ENCODE data around the gene MAP4K1.
A peak's percentile ranks its signal among the peaks of the same experiment; 100 is the strongest.

Gene MAP4K1

DNA sequence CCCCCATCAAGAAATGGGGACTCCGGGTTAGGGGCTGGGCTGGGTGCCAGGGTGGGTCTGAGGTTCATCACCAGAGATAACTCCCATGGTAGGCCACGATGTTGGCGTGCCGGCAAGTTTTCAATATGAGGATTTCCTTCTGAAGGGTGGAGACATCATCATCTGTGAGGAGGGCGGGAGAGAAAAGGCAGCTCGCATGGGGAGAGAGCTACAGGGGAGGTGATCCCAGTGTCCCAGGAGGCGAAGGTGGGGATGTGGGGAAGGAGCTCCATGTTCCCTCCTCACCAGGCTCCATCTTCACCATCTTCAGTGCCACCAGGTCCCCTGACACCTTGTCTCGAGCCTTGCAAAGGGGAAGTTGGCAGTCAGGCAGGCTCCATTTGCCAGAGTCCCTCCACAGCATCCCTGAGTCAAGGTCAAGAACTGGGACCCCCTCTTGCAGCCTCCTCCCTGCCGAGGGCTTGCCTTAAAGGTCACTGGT, 430 bp downstream of the MAP4K1 start:
- H2AK5ac ChIP-seq (ENCODE audit: low read length, severe bottlenecking): no peak overlapping the region
- WGBS: 95% methylated on average over 7 of the region's 9 CpGs
- no peak overlapping the region for H4K8ac ChIP-seq (ENCODE audit: low read length)
- H3K4me2 ChIP-seq (ENCODE audit: low read length, poor library complexity, severe bottlenecking): no peak overlapping the region
- H3K9me3 ChIP-seq (ENCODE audit: control insufficient read depth, low read length): no peaks in the 10 kb centered on the region
- no peak overlapping the region for H4K91ac ChIP-seq (ENCODE audit: low read length)
- no peak overlapping the region for H2BK5ac ChIP-seq (ENCODE audit: low read depth, low read length, poor library complexity, severe bottlenecking)
- no peak overlapping the region for H3K23ac ChIP-seq (ENCODE audit: low read length in 2 of 2)
- H2BK15ac ChIP-seq (ENCODE audit: low read depth, poor library complexity, severe bottlenecking): no peak overlapping the region
- DNase-seq: no peak
- H3K18ac ChIP-seq (ENCODE audit: low read depth in 1 of 2, low read length in 2 of 2): peak overlapping the region in 1 of 2 experiments; percentile 46
- peaks cover 19 to 22% of the 10 kb centered on the region in 2 experiments for H3K36me3 ChIP-seq (ENCODE audit: control insufficient read depth in 1 of 2, insufficient read depth in 2 of 2, low read depth in 1 of 2, low read length in 2 of 2)
- no peaks in the 10 kb centered on the region for H3K27me3 ChIP-seq (ENCODE audit: control insufficient read depth in 1 of 2, insufficient read depth in 1 of 2, low read length in 2 of 2)
- H2BK120ac ChIP-seq (ENCODE audit: low read depth, low read length): no peak overlapping the region
- no peak overlapping the region for H3K27ac ChIP-seq (ENCODE audit: low read length, poor library complexity, severe bottlenecking)
- H3K4me3 ChIP-seq (ENCODE audit: insufficient read depth in 1 of 2, low read depth in 1 of 2, low read length in 2 of 2): no peak overlapping the region
- H2AFZ ChIP-seq (ENCODE audit: low read depth, low read length): peak overlapping the region; percentile 44
- H2BK12ac ChIP-seq (ENCODE audit: low read length in 2 of 2): no peak overlapping the region
- no peak overlapping the region for H3K14ac ChIP-seq (ENCODE audit: low read length in 2 of 2)
- peaks cover 17% of the 10 kb centered on the region for H3K4me1 ChIP-seq (ENCODE audit: control insufficient read depth, insufficient read depth, low read depth, low read length)
- H3K4ac ChIP-seq (ENCODE audit: low read depth in 1 of 2, low read length in 2 of 2): no peak overlapping the region
- H3K9ac ChIP-seq (ENCODE audit: low read length): no peak overlapping the region
- H3K79me1 ChIP-seq (replicated peaks; ENCODE audit: low read length, poor library complexity, severe bottlenecking): peaks cover 15% of the 10 kb centered on the region

DNA sequence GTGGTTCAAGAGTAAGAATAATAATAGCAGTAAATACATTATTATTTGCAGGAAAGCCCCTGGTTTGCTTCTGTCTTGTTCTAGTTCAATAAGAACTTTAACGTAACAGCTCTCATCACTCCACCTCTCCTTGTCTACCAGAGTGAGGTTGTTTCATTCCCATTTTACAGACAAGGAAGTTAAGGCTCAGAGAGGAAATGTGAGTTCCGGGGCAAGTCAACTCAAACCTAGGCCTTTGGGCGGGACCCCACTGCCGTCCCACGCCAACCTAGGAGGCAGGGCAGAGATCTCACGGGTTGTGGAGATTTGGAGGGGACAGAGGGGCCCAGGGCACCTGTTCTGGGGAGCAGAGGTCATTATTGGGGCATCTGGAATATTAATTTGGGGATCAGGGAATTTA, 1.5 kb downstream of the MAP4K1 start:
- no peak overlapping the region for H3K27ac ChIP-seq (ENCODE audit: low read length, poor library complexity, severe bottlenecking)
- WGBS: 93% methylated on average over 6 of the region's 6 CpGs
- no peak overlapping the region for H2AFZ ChIP-seq (ENCODE audit: low read depth, low read length)
- peaks cover 11% of the 10 kb centered on the region for H3K79me1 ChIP-seq (replicated peaks; ENCODE audit: low read length, poor library complexity, severe bottlenecking)
- H3K4me3 ChIP-seq (ENCODE audit: insufficient read depth in 1 of 2, low read depth in 1 of 2, low read length in 2 of 2): no peak overlapping the region
- H2BK12ac ChIP-seq (ENCODE audit: low read length in 2 of 2): no peak overlapping the region
- H3K23ac ChIP-seq (ENCODE audit: low read length in 2 of 2): no peak overlapping the region
- no peak overlapping the region for H3K4me2 ChIP-seq (ENCODE audit: low read length, poor library complexity, severe bottlenecking)
- no peak overlapping the region for H3K14ac ChIP-seq (ENCODE audit: low read length in 2 of 2)
- no peak overlapping the region for H4K91ac ChIP-seq (ENCODE audit: low read length)
- no peak overlapping the region for H2BK15ac ChIP-seq (ENCODE audit: low read depth, poor library complexity, severe bottlenecking)
- peaks cover 11 to 12% of the 10 kb centered on the region in 2 experiments for H3K36me3 ChIP-seq (ENCODE audit: control insufficient read depth in 1 of 2, insufficient read depth in 2 of 2, low read depth in 1 of 2, low read length in 2 of 2)
- no peak overlapping the region for H3K9ac ChIP-seq (ENCODE audit: low read length)
- H3K4ac ChIP-seq (ENCODE audit: low read depth in 1 of 2, low read length in 2 of 2): no peak overlapping the region
- no peak for DNase-seq
- H3K9me3 ChIP-seq (ENCODE audit: control insufficient read depth, low read length): no peaks in the 10 kb centered on the region
- no peak overlapping the region for H2BK5ac ChIP-seq (ENCODE audit: low read depth, low read length, poor library complexity, severe bottlenecking)
- no peak overlapping the region for H2AK5ac ChIP-seq (ENCODE audit: low read length, severe bottlenecking)
- H3K4me1 ChIP-seq (ENCODE audit: control insufficient read depth, insufficient read depth, low read depth, low read length): peaks cover 17% of the 10 kb centered on the region
- H3K18ac ChIP-seq (ENCODE audit: low read depth in 1 of 2, low read length in 2 of 2): no peak overlapping the region
- H4K8ac ChIP-seq (ENCODE audit: low read length): no peak overlapping the region
- no peak overlapping the region for H2BK120ac ChIP-seq (ENCODE audit: low read depth, low read length)
- H3K27me3 ChIP-seq (ENCODE audit: control insufficient read depth in 1 of 2, insufficient read depth in 1 of 2, low read length in 2 of 2): no peaks in the 10 kb centered on the region

DNA sequence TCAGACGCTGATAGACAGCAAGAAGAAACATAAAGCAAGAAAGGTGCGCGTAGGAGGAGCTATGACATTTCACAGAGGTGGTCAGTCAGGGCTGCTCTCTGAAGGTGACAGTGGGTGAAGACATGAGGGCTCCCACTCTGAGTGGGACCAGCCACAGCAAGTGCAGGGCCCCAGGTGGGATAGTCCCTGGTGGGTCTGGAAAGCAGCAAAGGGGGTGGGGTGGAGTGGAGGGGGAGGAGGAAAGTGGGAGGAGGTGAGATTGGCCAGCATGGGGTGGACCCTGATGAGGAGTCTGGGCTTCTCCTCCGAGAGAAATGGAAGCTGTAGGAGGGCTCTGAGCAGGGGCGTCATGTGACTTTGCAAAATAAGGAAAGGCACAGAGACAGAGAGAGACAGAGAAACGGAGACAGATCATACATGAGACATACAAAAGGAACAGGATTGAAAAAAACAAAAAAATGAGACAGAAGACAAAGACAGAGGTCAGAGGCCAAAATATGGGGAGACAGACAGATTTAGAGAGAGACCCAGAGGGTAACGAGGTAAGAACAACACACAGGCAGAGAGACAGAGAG, 2.7 kb downstream of the MAP4K1 start:
- no peak overlapping the region for H3K18ac ChIP-seq (ENCODE audit: low read depth in 1 of 2, low read length in 2 of 2)

DNA sequence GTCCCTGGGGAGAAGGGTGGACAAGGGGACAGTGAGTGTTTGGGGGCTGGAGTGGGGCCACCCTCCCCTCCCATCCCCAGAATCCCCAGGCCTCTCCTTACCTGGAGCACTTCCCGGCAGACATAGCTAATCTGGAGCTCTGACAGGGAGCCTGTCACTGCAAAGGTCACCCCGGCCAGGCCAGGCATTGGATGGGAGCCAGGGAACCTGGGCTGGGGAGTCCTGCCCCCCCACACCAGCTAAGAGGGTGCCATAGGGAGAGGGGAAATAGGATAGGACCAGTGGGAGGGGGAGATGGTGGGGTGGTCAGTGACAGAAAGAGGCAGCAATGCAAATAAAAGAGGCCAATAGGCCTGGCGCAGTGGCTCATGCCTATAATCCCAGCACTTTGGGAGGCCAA, 3.5 kb downstream of the MAP4K1 start:
- no peak overlapping the region for H3K18ac ChIP-seq (ENCODE audit: low read depth in 1 of 2, low read length in 2 of 2)
- no peak overlapping the region for H4K8ac ChIP-seq (ENCODE audit: low read length)
- no peaks in the 10 kb centered on the region for H3K27me3 ChIP-seq (ENCODE audit: control insufficient read depth in 1 of 2, insufficient read depth in 1 of 2, low read length in 2 of 2)
- no peak overlapping the region for H3K4me2 ChIP-seq (ENCODE audit: low read length, poor library complexity, severe bottlenecking)
- no peak overlapping the region for H2AK5ac ChIP-seq (ENCODE audit: low read length, severe bottlenecking)
- no peak overlapping the region for H3K27ac ChIP-seq (ENCODE audit: low read length, poor library complexity, severe bottlenecking)
- no peak overlapping the region for H3K4ac ChIP-seq (ENCODE audit: low read depth in 1 of 2, low read length in 2 of 2)
- H3K9me3 ChIP-seq (ENCODE audit: control insufficient read depth, low read length): no peaks in the 10 kb centered on the region
- H2BK5ac ChIP-seq (ENCODE audit: low read depth, low read length, poor library complexity, severe bottlenecking): no peak overlapping the region
- peaks cover 7% of the 10 kb centered on the region for H3K4me1 ChIP-seq (ENCODE audit: control insufficient read depth, insufficient read depth, low read depth, low read length)
- H4K91ac ChIP-seq (ENCODE audit: low read length): no peak overlapping the region
- no peak overlapping the region for H2BK120ac ChIP-seq (ENCODE audit: low read depth, low read length)
- H3K36me3 ChIP-seq (ENCODE audit: control insufficient read depth in 1 of 2, insufficient read depth in 2 of 2, low read depth in 1 of 2, low read length in 2 of 2): no peaks in the 10 kb centered on the region
- no peak overlapping the region for H3K14ac ChIP-seq (ENCODE audit: low read length in 2 of 2)
- DNase-seq: no peak
- H3K23ac ChIP-seq (ENCODE audit: low read length in 2 of 2): no peak overlapping the region
- H3K79me1 ChIP-seq (replicated peaks; ENCODE audit: low read length, poor library complexity, severe bottlenecking): peaks cover 2% of the 10 kb centered on the region
- H3K9ac ChIP-seq (ENCODE audit: low read length): no peak overlapping the region
- no peak overlapping the region for H2BK12ac ChIP-seq (ENCODE audit: low read length in 2 of 2)
- H2AFZ ChIP-seq (ENCODE audit: low read depth, low read length): no peak overlapping the region
- no peak overlapping the region for H3K4me3 ChIP-seq (ENCODE audit: insufficient read depth in 1 of 2, low read depth in 1 of 2, low read length in 2 of 2)
- WGBS: 67% methylated on average over 2 of the region's 3 CpGs
- H2BK15ac ChIP-seq (ENCODE audit: low read depth, poor library complexity, severe bottlenecking): no peak overlapping the region

More for the DNA sequence above, 2.7 kb downstream of the MAP4K1 start:
- H3K4me3 ChIP-seq (ENCODE audit: insufficient read depth in 1 of 2, low read depth in 1 of 2, low read length in 2 of 2): no peak overlapping the region
- H2BK120ac ChIP-seq (ENCODE audit: low read depth, low read length): no peak overlapping the region
- no peak overlapping the region for H3K14ac ChIP-seq (ENCODE audit: low read length in 2 of 2)
- H2AK5ac ChIP-seq (ENCODE audit: low read length, severe bottlenecking): no peak overlapping the region
- H2BK15ac ChIP-seq (ENCODE audit: low read depth, poor library complexity, severe bottlenecking): no peak overlapping the region
- no peak overlapping the region for H2AFZ ChIP-seq (ENCODE audit: low read depth, low read length)
- H3K9ac ChIP-seq (ENCODE audit: low read length): no peak overlapping the region
- H3K4ac ChIP-seq (ENCODE audit: low read depth in 1 of 2, low read length in 2 of 2): no peak overlapping the region
- no peak overlapping the region for H4K91ac ChIP-seq (ENCODE audit: low read length)
- peaks cover 4% of the 10 kb centered on the region for H3K79me1 ChIP-seq (replicated peaks; ENCODE audit: low read length, poor library complexity, severe bottlenecking)
- 67% methylated on average over 7 of the region's 7 CpGs for WGBS
- H2BK5ac ChIP-seq (ENCODE audit: low read depth, low read length, poor library complexity, severe bottlenecking): no peak overlapping the region
- no peaks in the 10 kb centered on the region for H3K9me3 ChIP-seq (ENCODE audit: control insufficient read depth, low read length)
- H3K4me1 ChIP-seq (ENCODE audit: control insufficient read depth, insufficient read depth, low read depth, low read length): peaks cover 13% of the 10 kb centered on the region
- no peak overlapping the region for H4K8ac ChIP-seq (ENCODE audit: low read length)
- peaks cover 0 to under 1% of the 10 kb centered on the region in 2 experiments for H3K36me3 ChIP-seq (ENCODE audit: control insufficient read depth in 1 of 2, insufficient read depth in 2 of 2, low read depth in 1 of 2, low read length in 2 of 2)
- H2BK12ac ChIP-seq (ENCODE audit: low read length in 2 of 2): no peak overlapping the region
- no peak overlapping the region for H3K4me2 ChIP-seq (ENCODE audit: low read length, poor library complexity, severe bottlenecking)
- no peak overlapping the region for H3K23ac ChIP-seq (ENCODE audit: low read length in 2 of 2)
- H3K27me3 ChIP-seq (ENCODE audit: control insufficient read depth in 1 of 2, insufficient read depth in 1 of 2, low read length in 2 of 2): no peaks in the 10 kb centered on the region
- no peak overlapping the region for H3K27ac ChIP-seq (ENCODE audit: low read length, poor library complexity, severe bottlenecking)
- DNase-seq: no peak

Data from mesenchymal stem cell (in vitro differentiated cells and primary cell).